Amniotic epithelial cell (primary cell): Measurements from ENCODE around the gene DCBLD1.
"Not testable (repeated sequence)": the region's sequence is repeated elsewhere in the genome, so short reads cannot be mapped to it uniquely, and the experiment has no call there.

Experiments used
- DNase-seq: peaks from one replicate; pipeline ENCODE4 v3.0.0-alpha.2; 2010; ENCODE audit warnings: low read depth

The DCBLD1 gene

GRCh38 chr6:117501722-117502121, 19.2 kb downstream of the DCBLD1 start:
- no peak for DNase-seq

DNA sequence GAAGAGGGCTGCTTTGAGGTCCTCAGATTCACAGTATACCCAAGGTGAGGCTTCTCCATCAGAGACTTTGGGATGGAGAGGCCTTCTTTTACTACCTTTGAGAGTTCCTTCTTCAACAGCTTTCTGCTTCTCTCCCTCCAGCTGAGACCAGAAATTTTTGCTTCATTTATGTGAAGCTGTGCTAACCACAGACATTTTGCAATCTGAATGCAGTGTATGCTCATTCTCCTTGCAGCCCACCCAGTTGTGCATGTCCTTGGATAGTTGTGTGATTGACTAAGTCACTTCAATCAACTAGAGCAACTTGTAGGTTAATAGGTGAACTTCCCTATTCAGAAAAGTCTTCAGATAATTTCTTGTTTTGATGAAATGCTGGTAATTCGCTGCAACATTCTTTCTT, 20.1 kb downstream of the DCBLD1 start:
- peak; percentile 82 for DNase-seq

- DNase-seq: no peak
Measured at GRCh38 chr6:117503211-117503610, 20.7 kb downstream of the DCBLD1 start.

DNA sequence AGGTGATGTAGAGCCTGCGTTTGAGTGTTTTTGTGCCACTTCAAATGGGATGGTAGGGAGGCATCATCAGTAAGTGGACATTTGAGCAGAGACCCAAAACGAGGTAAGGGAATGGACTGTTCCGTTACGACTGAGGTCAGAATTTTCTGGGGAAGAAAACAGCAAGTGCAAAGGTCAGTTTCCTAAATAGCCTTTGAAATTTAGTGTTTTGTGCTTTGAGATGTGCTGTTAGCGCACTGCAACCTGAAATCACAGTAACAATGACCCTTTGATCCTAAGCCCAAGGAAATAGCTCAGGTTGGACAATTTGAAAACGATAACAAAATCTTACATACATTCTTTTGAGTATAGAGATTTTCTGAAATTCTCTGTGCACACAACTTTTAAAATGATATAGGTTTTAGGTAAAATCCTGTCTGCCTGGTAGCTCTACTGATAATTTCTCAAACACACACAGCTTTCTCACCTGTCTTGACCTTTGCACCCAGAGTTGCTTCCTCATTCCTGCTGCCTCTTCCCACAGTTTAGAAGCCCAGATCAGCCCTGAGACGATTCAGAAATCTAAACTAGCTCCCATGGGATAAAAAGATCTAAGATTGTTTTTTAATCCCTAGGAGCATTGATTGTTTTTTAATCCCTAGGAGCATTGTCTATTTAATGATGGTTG, 22.1 kb downstream of the DCBLD1 start:
- no peak for DNase-seq

DNA sequence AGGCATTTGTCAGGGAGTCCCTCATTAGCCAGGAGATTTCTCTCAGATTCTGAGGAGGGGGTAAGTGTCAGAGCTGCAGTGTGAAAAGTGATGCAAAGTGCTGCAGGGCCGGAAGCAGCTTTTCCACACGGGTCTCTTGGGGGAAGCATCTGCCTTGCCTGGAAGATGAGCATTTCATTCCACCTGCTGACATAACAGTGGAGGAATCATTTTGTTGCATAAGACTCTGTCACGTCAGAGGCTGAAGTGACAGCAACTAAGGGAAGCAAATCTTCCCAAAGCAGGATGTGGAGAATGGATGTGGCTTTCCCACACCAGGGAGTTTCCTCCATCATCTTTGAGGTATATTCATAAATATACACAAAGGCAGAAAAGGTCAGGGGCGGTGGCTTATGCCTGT, 22.8 kb downstream of the DCBLD1 start:
- peak; percentile 91 for DNase-seq

DNA sequence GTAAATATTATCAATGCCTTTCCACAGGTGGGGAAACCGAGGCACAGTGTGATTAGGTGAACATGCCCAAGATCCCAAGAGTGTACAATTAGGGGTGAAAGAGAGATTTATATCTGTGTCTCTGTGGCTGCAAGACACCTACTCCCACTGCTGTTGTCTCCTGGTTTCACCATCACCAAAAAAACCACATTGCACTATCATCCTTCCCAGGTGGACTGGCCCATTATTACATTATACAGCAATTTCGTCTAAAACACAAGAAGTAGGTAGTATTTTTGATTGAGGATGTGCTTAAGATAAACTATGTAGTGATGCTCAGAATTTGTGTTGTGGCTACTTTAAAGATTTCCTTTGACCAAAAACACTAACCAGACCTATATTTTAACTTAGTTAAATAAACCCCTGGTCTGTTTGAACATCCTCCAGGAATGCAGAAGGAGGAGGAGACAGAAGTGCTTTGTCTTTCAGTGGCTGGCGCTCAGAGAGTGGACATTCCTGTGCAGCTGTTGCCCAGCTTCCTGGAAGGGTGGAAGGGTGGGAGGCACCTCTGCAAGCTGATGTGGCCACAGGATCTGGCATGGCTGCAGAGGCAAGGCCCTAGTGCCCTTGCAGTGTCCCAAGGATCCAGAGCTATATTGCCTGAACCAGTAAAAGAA, 23.8 kb downstream of the DCBLD1 start:
- DNase-seq: peak; percentile 85

- DNase-seq: no peak
Measured at GRCh38 chr6:117506907-117507306, 24.4 kb downstream of the DCBLD1 start.

GRCh38 chr6:117508450-117508971, 26.0 kb downstream of the DCBLD1 start:
- no peak for DNase-seq

DNA sequence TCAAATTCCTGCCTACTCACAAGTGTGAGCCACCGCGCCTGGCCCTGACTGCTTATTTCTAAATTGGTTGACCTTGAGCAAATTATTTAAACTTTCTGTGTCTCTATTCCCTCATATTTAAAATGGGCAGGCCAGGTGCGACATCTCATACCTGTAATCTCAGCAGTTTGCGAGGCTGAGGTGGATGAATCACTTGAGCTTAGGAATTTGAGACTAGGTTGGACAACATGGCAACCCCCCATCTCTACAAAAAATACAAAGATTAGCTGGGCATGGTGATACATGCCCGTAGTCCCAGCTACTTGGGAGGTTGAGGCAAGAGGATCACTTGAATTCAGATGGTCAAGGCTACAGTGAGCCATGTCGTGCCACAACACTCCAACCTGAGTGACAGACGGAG, 26.5 kb downstream of the DCBLD1 start:
- DNase-seq: no peak

DNA sequence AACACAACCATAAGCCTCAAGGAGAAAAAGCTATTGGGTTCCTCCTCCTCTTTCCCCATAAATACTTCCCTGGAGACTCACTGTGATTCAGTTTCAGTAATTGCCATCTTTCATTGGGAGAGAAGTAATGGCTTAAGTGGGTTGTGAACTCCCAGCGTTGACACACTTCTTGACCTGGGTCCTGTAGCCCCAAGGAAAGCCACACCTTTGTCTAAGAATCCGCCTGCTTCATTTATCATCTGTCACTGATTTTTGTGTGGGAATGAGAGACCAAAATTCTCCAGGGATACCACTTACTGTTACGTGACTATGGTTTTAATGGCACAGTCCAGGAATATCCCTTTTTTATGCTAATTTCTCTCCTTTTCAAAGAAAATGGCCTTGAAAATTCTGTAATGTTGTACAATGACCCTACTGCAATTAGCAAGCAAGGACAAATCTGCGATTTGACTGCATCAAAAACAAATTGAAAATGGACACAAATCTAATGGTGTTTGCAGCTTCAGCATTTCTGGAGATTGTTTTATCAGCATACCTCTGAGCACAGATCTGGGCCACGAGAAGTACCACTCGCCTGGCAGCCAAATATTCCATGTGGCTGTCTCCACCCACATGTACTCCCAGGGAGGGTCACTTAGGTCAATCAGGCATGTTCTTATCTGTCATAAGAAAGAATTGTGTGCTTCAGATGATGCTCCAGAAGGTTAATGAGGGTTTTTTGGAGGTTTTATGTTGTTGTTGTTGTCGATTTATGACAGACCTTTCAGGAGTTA, 29.8 kb downstream of the DCBLD1 start:
- DNase-seq: no peak

GRCh38 chr6:117512987-117513573, 30.6 kb downstream of the DCBLD1 start:
- no peak for DNase-seq

DNA sequence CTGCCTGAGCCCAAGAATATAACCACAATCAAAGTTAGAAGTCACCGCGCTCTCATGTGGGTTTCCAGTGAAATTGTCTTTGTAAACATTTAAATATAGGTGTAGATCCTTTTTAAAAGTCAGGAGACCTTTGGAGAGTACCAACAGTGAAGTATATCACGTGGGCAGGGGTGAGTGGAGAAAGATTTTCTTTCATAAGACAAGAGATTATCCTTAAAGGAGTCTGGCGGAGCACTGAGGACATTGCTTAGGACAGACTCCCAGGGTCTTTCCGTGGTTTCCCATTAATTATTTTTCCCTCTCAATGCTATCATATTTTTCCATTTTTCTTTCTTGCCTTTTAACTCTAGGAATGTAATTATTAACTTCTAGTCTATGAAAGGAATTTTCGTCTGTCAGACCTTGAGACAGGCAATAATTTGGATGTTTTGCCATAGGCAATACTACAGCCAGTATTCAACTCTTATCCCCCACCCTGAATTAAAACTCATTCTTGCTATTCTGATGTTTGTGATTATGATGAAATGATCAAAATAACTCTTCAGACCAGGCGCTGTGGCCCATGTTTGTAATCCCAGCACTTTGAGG, 31.4 kb downstream of the DCBLD1 start:
- no peak for DNase-seq

- DNase-seq: no peak
Measured at GRCh38 chr6:117514655-117515054, 32.2 kb downstream of the DCBLD1 start.

DNA sequence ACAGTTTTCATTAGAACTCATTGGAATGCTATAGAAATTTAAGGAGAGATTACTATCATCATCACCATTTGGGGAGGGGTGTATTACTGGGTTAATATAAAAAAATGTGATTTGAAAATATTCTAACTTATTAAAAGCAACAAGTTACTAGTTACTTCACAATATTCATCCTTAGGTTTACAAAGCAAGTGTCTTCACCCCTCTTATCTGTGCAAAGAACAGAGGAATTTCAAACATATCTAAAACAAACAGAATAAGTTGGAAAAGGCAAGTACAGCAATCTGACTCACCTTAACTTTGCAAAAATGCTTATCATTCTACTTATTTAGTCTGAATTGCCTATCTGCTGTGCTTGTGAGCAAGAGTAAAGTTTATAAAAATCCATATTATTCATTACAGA, 32.9 kb downstream of the DCBLD1 start:
- peak; percentile 49 for DNase-seq

DNA sequence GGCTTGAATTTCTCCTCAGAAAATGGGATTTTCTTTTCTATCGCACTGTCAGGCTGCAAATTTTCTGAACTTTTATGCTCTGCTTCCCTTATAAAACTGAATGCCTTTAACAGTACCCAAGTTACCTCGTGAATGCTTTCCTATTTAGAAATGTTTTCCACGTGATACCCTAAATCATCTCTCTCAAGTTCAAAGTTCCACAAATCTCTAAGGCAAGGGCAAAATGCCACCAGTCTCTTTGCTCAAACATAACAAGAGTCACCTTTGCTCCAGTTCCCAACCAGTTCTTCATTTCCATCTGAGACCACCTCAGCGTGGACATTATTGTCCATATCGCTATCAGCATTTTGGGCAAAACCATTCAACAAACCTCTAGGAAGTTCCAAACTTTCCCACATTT, 35.5 kb downstream of the DCBLD1 start:
- not testable (repeated sequence) for DNase-seq

GRCh38 chr6:117518870-117519269, 36.4 kb downstream of the DCBLD1 start:
- DNase-seq: no peak

DNA sequence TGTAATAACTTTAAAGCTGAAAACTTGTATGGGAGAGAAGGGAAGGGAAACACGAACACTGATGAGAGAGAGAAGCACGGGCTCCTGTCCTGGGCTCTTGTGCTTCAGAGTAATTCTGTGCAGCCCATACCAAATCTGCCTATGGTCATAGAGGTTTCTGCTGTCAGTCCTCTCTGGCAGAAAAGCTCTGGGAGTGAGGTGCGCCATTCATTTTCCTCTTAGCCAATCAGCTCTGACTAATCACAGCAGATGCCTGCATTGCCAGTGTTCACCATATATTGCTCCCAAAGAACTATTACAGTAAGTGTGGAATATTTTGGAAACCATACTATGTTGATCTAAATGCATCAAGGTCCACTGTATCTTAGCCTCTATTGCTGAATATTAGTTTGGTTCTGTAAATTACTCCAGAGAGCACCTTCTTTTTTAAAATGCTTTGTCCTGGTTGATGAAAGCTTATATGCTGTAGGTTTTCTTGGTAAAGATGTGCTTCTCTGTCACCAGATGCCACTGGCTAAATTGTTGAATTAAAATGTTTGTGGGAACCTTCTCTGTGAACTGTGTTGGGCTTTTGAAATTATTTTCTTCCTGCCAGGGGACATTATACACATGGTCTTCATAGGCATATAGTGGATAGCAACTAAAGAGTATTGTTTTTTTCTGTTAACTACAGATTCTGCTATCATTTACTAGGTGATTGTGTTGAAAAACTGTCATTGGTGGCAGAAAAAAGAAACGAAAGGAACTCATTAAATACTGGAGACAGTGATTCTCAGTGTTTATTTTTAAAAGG, 38.3 kb downstream of the DCBLD1 start:
- DNase-seq: no peak

DNA sequence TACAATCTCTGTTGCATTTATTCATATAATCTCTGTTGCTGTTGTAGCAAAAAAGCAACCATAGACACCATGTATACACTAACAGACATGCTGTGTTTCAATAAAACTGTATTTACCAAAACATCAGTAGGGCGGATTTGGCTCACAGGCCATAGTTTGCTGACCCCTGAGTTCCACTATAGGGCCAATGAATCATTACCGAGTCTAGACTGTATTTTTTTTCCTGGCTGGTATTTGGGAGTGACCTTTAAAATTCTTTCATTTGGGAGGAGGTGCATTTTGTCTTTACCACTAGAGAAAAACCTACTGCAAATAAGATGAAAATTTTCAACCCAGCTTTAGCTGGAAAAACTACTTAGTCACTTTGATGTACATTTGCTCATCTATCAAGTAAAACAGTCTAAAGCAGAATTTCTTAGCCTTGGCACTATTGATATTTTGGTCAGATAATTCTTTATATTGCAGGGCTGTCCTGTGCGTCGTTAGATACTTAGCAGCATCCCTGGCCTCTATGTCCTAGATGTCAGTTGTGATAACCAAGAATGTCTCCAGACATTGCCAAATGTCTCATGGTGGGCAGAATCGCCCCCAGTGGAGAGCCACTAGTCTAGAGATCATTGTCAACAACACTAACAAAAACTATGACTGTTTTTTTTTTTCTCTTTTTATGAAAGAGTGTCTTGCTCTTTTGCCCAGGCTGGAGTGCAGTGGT, 39.5 kb downstream of the DCBLD1 start:
- DNase-seq: no peak

- DNase-seq: no peak
Measured at GRCh38 chr6:117525607-117526006, 43.1 kb downstream of the DCBLD1 start.

DNA sequence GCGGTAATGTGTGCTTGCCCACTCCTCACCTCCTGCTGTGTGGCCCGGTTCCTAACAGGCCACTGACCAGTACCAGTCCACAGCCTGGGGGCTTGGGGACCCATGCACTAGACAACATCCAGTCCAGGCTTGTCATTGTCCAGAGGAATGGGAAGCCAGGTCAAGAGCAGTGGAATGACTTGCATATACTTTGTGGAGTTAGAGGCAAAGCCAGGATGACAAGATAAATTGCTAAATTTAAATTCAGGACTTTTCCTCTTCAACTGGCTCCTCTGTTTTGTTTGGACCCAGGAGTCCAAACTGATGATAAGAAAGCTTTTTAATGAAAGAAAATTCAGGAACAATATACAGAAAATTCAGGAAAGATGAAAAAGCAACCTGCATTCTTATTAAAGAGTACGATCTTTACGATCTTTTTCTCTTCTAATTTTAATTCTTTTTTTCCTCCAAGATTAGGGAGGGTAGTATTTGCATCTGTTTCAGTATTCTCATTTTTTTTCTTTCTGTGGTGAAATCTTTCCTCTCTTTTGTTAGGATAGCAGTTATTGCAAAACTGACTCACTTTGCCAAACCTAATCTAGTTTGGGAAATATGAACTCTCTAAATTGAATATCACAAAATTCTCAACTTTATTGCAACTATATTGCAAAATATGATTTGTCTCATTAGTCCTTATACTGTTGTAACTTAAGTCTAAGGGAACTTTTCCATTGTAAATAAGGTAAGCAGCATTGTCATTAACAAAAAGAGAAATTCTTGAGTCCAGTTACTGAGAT, 48.2 kb downstream of the DCBLD1 start:
- DNase-seq: no peak
